ENCODE measurements around the gene PACRG. TPM values are rescaled to one million over a fixed set of nuclear protein-coding genes. Genes with fewer than 3 reads are reported as not detected.

Gene PACRG
- total RNA-seq, 1 donor from 2014 or later, result 9.7 TPM

DNA sequence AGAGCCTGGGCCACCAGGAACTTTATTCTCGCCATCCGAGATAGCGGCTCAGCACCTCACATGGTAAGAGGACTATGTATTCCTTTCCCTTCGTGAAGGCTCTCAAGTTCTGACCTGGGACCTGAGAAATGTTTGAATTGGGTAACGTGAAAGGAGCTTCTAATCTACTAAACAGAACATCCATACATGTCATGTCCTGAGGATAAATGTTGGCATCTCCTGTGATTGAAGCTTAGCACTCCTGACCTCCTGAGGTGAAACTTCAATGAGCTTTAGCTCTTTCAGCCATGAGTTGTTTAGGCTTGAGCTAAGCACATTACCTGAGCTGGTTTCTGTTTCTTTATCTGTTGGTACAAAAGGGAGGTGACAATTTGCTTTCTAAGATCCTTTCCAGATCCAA, 280.9 kb downstream of the PACRG start:
- no peak for DNase-seq (ENCODE audit: low spot score)

GRCh38 chr6:163010145-163010544, 282.4 kb downstream of the PACRG start:
- no peak for DNase-seq (ENCODE audit: low spot score)

DNA sequence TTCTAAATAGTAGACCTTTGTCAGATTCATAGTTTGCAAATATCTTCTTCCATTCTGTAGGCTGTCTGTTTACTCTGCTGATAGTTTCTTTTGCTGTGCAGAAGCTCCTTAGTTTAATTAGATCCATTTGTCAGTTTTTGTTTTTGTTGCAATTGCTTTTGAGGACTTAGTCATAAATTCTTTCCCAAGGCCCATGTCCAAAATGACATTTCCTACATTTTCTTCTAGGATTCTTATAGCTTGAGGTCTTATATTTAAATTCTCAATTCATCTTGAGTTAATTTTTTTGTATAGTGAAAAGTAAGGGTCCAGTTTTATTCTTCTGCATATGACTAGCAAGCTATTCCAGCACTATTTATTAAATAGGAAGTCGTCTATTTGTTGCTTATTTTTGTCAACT, 287.0 kb downstream of the PACRG start:
- no peak for DNase-seq (ENCODE audit: low spot score)

GRCh38 chr6:163017801-163018200, 290.0 kb downstream of the PACRG start:
- no peak for DNase-seq (ENCODE audit: low spot score)

GRCh38 chr6:163019926-163020325, 292.2 kb downstream of the PACRG start:
- DNase-seq (ENCODE audit: low spot score), result no peak

DNA sequence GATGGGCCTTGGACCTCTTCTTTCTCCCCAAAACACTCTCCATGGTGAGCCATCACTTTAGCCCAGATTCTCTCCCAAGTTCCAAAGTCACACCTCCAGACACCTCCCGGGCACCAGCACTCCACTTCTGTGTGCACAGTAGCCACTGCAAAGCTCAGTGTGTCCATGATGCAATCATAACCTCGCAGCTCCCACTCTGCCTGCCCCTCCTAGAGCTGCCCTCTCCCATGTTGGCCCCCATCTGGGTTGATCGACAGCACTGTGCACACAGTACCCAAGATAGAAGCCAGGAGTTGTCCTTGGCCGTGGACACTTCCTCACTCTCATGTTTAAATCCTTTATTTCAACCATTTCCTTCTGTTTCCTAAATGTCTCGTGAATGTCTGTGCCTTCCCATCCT, 293.3 kb downstream of the PACRG start:
- DNase-seq (ENCODE audit: low spot score), result no peak

GRCh38 chr6:163023700-163024099, 295.9 kb downstream of the PACRG start:
- DNase-seq (ENCODE audit: low spot score), result no peak

DNA sequence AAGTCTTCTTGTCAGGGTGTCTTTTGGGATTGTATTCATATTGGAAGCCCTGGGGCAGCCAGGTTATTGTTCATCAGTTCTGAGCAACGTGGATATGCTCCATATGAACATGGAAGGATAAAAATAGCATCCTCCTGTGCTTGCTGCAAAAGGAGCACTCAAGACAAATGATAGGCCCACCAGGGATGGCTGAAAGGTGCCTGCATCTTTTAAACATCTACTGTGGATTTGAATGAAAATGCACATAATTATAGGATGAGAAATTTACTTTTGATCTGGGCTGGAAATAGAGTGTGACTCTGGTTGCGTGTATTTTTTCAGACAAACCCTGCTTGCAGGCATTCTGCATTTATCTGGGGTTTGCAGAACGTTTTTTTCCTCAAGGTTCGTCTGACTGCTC, 299.1 kb downstream of the PACRG start:
- no peak for DNase-seq (ENCODE audit: low spot score)

GRCh38 chr6:163030980-163031379, 303.2 kb downstream of the PACRG start:
- DNase-seq (ENCODE audit: low spot score), result no peak

- DNase-seq (ENCODE audit: low spot score), result no peak
These were observed 304.2 kb downstream of the PACRG start for GRCh38 chr6:163031931-163032330.

DNA sequence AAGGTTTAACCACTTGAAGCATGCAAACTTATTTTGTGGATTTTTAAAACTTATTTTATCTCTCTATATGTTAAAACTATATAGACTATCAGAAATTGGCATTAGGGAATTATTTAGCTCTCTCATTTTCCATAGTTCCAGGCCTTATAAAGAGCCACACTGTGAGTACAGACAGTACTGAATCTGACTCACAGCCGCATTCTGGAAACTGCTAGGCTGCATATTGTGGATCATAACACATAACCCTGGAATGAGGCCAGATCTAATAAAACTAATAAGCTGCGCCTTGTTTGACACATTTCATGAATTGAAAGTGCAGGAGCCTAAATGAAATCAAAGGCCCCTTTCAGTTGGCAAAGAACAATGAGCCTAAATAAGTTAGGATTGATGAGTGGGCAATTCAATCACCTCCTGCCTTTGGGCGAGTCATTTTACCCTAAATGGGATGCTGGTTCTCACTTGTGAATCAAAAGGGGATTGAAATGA, 308.4 kb downstream of the PACRG start:
- no peak for DNase-seq (ENCODE audit: low spot score)

DNA sequence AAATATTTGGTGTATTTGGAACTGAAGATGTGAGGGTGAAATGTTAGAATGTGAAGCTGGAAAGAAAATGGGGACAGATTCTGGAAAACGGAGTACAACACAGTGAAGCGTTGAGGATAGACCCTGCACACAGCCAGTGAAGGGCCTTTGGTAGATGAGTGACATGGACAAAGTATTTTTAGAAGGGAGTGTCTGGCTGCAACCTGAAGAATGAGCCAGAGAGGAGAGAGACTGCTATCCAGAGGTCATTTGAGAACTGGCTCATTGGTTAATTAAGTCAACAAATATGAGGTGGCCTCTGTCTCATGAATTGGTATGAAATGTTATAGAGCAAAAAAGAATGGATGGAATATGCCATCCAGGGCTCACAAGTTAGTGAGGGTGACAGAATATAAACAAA, 310.5 kb downstream of the PACRG start:
- DNase-seq (ENCODE audit: low spot score), result no peak

GRCh38 chr6:163048345-163048744, 320.6 kb downstream of the PACRG start:
- no peak for DNase-seq (ENCODE audit: low spot score)

DNA sequence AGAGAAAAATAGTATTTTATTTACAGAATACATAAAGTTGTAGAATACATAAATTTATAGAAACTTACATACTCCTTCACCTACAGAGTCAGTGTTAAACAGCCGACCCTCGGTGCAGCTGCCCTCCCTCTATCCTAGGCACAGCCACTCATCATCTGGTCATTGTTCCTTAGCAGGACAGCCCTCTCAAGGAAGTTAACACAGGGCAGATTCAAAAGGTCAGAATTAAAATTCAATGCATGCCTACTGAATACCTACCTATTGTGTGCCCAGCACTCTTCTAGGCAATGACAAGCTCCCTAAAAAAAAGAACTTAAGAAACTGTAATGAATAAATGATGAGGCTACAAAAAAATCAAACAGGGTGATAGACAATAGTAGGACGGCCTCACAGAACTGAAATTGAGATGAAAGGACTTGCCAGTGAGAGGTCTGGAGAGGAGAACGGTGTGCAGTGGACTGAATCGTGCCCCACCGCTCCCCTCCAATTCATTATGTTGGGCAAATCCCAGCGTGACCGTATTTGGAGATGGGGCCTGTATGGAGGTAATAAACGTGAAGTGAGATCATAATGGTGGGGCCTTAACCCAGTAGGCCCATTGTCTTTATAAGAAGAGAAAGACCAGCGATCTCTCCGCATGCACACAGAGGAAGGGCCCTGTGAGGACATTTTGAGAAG, 326.0 kb downstream of the PACRG start:
- no peak for DNase-seq (ENCODE audit: low spot score)

GRCh38 chr6:163054641-163055040, 326.9 kb downstream of the PACRG start:
- DNase-seq (ENCODE audit: low spot score), result no peak

- no peak for DNase-seq (ENCODE audit: low spot score)
These were observed 329.5 kb downstream of the PACRG start for GRCh38 chr6:163057260-163057659.

DNA sequence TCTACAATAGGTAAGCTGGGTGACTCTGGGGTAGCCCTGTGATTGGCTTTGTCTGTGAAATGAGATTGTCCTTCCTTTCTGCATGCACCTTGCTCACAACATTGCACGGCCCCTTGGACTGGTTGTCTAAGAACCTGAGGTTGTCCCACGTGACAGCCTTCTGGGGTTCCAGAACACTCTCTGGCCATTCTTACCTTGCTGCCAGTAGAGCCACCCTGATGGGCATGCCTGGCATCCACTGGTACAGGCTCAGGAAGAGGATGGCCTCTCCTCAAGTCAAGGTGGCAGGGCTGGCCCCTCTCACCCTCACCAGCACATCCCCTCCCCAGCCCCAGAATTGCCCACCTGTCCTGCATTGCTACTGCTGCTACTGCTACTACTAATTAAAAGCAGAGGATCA, 335.0 kb downstream of the PACRG start:
- no peak for DNase-seq (ENCODE audit: low spot score)

DNA sequence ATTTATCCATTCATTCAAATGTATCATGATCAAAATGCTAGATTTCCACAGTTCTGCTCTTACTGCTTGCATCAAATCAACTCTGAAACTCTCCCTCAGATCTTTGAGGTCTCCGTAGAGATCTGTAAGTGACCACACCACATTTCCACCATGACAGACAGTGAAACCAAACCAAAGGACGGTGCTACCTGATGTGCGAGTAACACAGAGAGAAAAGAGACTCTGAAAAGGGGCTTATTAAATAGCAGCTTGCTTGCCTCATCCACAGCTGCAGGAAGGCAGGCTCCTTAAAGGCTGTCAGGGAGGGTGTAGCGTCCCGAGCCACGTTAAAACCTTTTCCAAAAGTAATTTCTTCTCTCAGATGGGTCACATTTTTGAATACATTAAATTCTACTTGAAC, 335.8 kb downstream of the PACRG start:
- DNase-seq (ENCODE audit: low spot score), result no peak

DNA sequence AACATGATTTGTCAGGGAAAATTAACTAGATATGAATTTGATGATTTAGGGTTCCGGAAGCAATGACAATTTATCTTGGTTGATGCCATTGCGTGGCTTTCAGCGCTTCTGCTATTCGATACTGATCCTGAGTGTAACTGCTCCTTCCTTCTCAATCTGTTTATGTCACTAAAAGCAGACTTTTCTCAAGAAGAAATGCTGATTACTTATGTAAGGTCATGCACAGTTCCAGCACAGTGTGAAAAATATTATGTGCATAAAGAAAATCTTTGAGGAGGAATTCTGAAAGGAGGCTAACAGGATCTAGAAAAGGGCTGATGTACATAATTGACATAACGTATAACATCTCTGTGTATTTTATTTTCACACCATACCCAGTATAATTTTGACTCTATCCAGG, 336.6 kb downstream of the PACRG start:
- DNase-seq (ENCODE audit: low spot score), result no peak

DNA sequence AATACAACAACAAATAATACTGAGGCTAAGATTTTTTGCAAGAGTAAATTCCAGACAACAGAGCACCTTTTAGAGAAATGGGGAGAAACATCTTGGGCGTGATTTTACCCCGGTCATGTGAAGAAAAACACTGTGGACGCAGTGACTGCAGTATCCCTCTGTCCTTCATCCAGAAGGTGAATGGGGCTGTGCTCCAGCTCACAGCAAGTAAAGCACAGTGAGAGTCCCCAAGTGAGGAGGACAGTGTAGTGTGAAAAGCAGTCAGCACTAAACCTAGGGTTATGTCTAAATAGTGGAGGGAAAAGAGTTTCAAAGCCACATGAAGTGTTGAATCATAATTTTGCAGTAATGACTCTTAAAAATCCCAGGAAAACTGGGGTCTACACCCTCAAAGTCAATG, 338.4 kb downstream of the PACRG start:
- DNase-seq (ENCODE audit: low spot score), result no peak

- DNase-seq (ENCODE audit: low spot score), result no peak
These were observed 349.4 kb downstream of the PACRG start for GRCh38 chr6:163077134-163077533.

- no peak for DNase-seq (ENCODE audit: low spot score)
These were observed 350.9 kb downstream of the PACRG start for GRCh38 chr6:163078712-163079111.

GRCh38 chr6:163080228-163080627, 352.5 kb downstream of the PACRG start:
- no peak for DNase-seq (ENCODE audit: low spot score)

GRCh38 chr6:163083141-163083540, 355.4 kb downstream of the PACRG start:
- no peak for DNase-seq (ENCODE audit: low spot score)
